Smooth muscle cell (in vitro differentiated cells): ENCODE measurements around the gene AFF3. TPM values are rescaled to one million over a fixed set of nuclear protein-coding genes. Genes with fewer than 3 reads are reported as not detected.

Source experiments
- DNase-seq: peaks from one replicate; lab custom pipeline; 2025; ENCODE audit not compliant: unreplicated experiment; lab: John Stamatoyannopoulos, UW
- H2AFZ ChIP-seq: fragments of 200-600 bp; sonication (generic); 2 replicates; pipeline ENCODE4 v1.6.0; 2016; ENCODE audit warnings: antibody characterized with exemption, low read depth, mild to moderate bottlenecking
- H3F3A ChIP-seq: fragments of 200-600 bp; sonication (generic); 2 replicates; pipeline ENCODE4 v1.6.0; 2017; ENCODE audit warnings: antibody characterized with exemption, low read depth
- H3K27ac ChIP-seq: fragments of 200-600 bp; sonication (generic); 2 replicates; pipeline ENCODE4 v1.5.1; 2016; ENCODE audit warnings: low read depth, mild to moderate bottlenecking
- H3K27me3 ChIP-seq: fragments of 200-600 bp; sonication (generic); 2 replicates; pipeline ENCODE4 v1.6.1; 2016; ENCODE audit warnings: low read depth, mild to moderate bottlenecking
- H3K36me3 ChIP-seq: fragments of 200-600 bp; sonication (generic); 2 replicates; pipeline ENCODE4 v1.5.1; 2016; ENCODE audit warnings: low read depth
- H3K4me1 ChIP-seq: fragments of 200-600 bp; sonication (generic); 2 replicates; pipeline ENCODE4 v1.5.1; 2016; ENCODE audit warnings: low read depth
- H3K4me2 ChIP-seq: fragments of 200-600 bp; sonication (generic); 2 replicates; pipeline ENCODE4 v1.6.0; 2016; ENCODE audit warnings: mild to moderate bottlenecking
- H3K4me3 ChIP-seq: fragments of 200-600 bp; sonication (generic); 2 replicates; pipeline ENCODE4 v1.5.1; 2016; ENCODE audit warnings: mild to moderate bottlenecking
- H3K79me2 ChIP-seq: fragments of 200-600 bp; sonication (generic); 2 replicates; pipeline ENCODE4 v1.6.0; 2016; ENCODE audit warnings: low read depth, mild to moderate bottlenecking
- H3K9ac ChIP-seq: fragments of 200-600 bp; sonication (generic); 2 replicates; pipeline ENCODE4 v1.6.0; 2016; ENCODE audit warnings: low read depth
- H3K9me3 ChIP-seq: fragments of 200-600 bp; sonication (generic); replicated peaks from 2 replicates; pipeline ENCODE4 v1.5.1; 2016; ENCODE audit warnings: low read depth
- H4K20me1 ChIP-seq: fragments of 200-600 bp; sonication (generic); 2 replicates; pipeline ENCODE4 v1.6.0; 2016; ENCODE audit warnings: low read depth
- WGBS: methylation state at CpG from one replicate; pipeline ENCODE4 v1.1.7; 2016; ENCODE audit warnings: low lambda C conversion rate; 5-methylcytosine and 5-hydroxymethylcytosine counted together
- polyA plus RNA-seq: library from polyadenylated mRNA; unstranded; fragments of >200 nt; fragmentation: Nextera tagmentation; extraction: Ambion mirVana; gene quantifications from 2 replicates; pipeline ENCODE4 v1.2.1, GENCODE V29; 2016
- total RNA-seq: library from RNA; depleted of rRNA; stranded (reverse); fragments of >200 nt; gene quantifications from 2 replicates; pipeline ENCODE4 v1.2.3, GENCODE V29; 2014
- TF ChIP-seq, protein P1 (sequence below): fragments of 200-600 bp; sonication (generic); IDR thresholded peaks from 2 replicates; pipeline ENCODE4 v1.5.1; 2017; ENCODE audit warnings: borderline replicate concordance, mild to moderate bottlenecking, antibody characterized with exemption; ENCODE audit not compliant: insufficient read depth, poor library complexity, severe bottlenecking

AFF3 gene
- total and polyA plus RNA-seq, 2 experiments from 2014 or later = 0.27 to 0.39 TPM

DNA sequence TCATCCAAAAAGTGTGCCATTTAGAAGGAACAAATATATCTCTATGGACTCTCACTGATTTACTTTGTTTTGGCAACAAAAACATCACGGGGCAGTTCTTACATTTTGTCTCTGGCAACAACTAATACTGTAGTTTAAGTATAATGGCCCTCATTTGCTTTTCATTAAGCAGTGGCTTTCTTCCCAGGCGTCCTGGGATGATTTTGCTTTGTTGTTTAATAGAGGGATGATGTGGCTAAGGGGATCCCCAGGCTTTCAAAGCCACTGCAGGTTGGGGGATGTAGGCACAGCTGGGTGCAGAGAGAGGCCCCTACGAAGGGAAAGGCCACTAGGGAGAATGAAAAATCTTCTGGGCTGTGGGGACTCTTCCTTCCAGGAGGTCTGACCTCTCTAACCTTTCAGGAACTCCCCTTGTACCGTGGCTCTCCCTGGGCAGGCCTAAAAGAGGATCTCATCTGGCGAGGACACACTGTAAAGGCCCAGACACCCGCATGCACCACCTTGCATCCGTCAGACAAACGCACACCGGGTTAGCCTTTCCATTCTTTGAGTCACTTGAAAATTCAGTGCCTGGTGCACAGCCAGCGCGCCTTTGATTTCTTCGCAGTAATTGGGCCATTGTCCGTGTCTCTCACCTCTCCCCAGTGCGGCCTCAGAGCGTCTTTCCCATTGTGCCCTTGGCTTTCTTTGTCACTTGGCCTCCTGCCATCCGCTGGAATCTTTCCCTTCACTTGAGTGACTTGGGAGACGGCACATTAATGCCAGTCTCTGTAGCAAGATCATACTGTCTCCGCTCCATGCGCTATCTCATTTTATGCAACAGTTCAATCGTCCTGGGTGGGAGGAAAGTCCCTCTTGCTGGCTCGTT lies 40.3 kb upstream of the AFF3 start:
- TF ChIP-seq, protein P1, sequence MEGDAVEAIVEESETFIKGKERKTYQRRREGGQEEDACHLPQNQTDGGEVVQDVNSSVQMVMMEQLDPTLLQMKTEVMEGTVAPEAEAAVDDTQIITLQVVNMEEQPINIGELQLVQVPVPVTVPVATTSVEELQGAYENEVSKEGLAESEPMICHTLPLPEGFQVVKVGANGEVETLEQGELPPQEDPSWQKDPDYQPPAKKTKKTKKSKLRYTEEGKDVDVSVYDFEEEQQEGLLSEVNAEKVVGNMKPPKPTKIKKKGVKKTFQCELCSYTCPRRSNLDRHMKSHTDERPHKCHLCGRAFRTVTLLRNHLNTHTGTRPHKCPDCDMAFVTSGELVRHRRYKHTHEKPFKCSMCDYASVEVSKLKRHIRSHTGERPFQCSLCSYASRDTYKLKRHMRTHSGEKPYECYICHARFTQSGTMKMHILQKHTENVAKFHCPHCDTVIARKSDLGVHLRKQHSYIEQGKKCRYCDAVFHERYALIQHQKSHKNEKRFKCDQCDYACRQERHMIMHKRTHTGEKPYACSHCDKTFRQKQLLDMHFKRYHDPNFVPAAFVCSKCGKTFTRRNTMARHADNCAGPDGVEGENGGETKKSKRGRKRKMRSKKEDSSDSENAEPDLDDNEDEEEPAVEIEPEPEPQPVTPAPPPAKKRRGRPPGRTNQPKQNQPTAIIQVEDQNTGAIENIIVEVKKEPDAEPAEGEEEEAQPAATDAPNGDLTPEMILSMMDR = no peak
- Histone ChIP-seq H3K4me3 (no peak overlapping the region), H3K79me2 (no peaks in the 10 kb centered on the region), H3K9me3 (no peaks in the 10 kb centered on the region), H3K9ac (no peak overlapping the region), H3K4me2 (no peak overlapping the region), H2AFZ (no peak overlapping the region), H3K27ac (no peak overlapping the region), H3K4me1 (peaks cover 16% of the 10 kb centered on the region), H3K36me3 (no peaks in the 10 kb centered on the region), H3K27me3 (peaks cover 40% of the 10 kb centered on the region), H4K20me1 (no peaks in the 10 kb centered on the region), H3F3A (no peaks in the 10 kb centered on the region)
- no peak for DNase-seq
- WGBS = 43% methylated on average over 21 of the region's 21 CpGs

DNA sequence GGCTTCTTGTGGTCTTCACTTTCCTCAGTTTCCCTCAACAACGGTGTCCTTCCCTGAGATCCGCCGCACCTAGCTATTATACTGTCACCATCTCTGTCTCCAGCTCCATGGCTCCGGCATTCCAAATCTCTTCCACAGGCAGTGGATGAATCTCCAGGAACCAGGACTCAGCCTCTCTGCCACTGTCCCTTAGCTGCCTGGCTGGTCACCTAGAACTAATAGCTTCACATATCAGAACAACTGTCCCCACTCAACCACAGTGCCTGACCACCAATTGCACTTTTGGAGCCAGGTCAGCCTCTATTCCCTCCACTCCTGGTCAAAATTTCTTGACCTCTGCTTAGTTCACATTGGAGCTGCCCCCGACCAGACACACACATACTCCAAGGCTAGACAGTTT lies 38.1 kb upstream of the AFF3 start:
- no peak overlapping the region for H3K27ac ChIP-seq
- TF ChIP-seq, protein P1 = no peak
- no peaks in the 10 kb centered on the region for H3F3A ChIP-seq
- H3K4me1 ChIP-seq = peaks cover 16% of the 10 kb centered on the region
- H2AFZ ChIP-seq = no peak overlapping the region
- H3K79me2 ChIP-seq = no peaks in the 10 kb centered on the region
- H3K4me2 ChIP-seq = no peak overlapping the region
- peaks cover 34% of the 10 kb centered on the region for H3K27me3 ChIP-seq
- no peaks in the 10 kb centered on the region for H3K9me3 ChIP-seq
- H3K4me3 ChIP-seq = no peak overlapping the region
- no peaks in the 10 kb centered on the region for H3K36me3 ChIP-seq
- 90% methylated on average over 5 of the region's 5 CpGs for WGBS
- DNase-seq = no peak
- H3K9ac ChIP-seq = no peak overlapping the region
- no peaks in the 10 kb centered on the region for H4K20me1 ChIP-seq

DNA sequence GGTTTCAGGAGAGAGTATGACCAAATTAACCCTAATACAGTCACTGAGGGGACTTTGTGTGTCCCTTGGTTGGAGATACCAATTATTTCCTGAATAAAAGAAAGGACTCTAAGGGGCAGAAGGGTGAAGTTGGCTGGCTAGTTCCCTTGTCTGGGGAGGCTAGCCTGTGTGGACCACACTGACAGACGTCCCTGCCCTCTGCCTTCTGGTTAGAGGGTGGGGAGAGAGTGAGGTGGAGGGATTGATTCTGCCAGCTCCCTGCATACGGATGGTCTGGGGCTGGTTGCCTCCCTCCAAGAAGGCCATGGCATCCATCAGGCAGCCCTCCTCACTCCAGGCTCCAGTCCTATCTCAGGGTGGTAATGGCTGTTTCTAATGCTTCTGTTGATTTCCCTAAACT lies 37.4 kb upstream of the AFF3 start:
- TF ChIP-seq, protein P1 = no peak
- WGBS = 62% methylated on average over 2 of the region's 2 CpGs
- H4K20me1 ChIP-seq = no peaks in the 10 kb centered on the region
- no peak overlapping the region for H3K4me3 ChIP-seq
- H3K4me1 ChIP-seq = peaks cover 16% of the 10 kb centered on the region
- no peaks in the 10 kb centered on the region for H3K79me2 ChIP-seq
- H3K4me2 ChIP-seq = no peak overlapping the region
- H3F3A ChIP-seq = no peaks in the 10 kb centered on the region
- H3K9me3 ChIP-seq = no peaks in the 10 kb centered on the region
- H3K36me3 ChIP-seq = no peaks in the 10 kb centered on the region
- H2AFZ ChIP-seq = no peak overlapping the region
- no peak overlapping the region for H3K27ac ChIP-seq
- H3K27me3 ChIP-seq = peaks cover 29% of the 10 kb centered on the region
- H3K9ac ChIP-seq = no peak overlapping the region
- no peak for DNase-seq

DNA sequence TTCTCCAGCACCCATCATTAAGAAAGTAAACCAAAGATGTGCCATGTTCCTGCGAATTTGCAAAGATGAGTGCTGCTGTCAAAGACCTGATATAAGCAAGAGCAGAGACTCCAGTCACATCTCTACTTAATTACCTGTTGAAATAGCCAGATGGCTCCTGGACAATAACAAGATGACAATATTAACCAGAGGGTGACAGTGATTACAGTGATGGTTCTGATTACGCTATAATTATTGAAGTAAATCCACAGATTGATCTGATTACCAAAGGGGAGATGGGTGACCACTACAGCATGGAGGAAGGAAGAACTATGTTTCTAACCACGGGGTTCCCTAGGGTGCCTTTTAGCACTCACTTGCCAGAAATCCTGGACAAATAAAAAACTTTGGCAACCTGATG lies 36.5 kb upstream of the AFF3 start:
- Histone ChIP-seq H3K9ac (no peak overlapping the region), H3K4me2 (no peak overlapping the region), H3K4me3 (no peak overlapping the region), H3K79me2 (no peaks in the 10 kb centered on the region), H3K36me3 (no peaks in the 10 kb centered on the region), H4K20me1 (no peaks in the 10 kb centered on the region), H2AFZ (no peak overlapping the region), H3K27me3 (peaks cover 20% of the 10 kb centered on the region), H3K9me3 (no peaks in the 10 kb centered on the region), H3K27ac (no peak overlapping the region), H3F3A (no peaks in the 10 kb centered on the region), H3K4me1 (peaks cover 16% of the 10 kb centered on the region)
- TF ChIP-seq, protein P1 = no peak
- no peak for DNase-seq
- WGBS = 93% methylated on average over 3 of the region's 3 CpGs
